Motor neuron (in vitro differentiated cells): ENCODE data around the gene ARFIP2. TPM values are rescaled to one million over a fixed set of nuclear protein-coding genes. Genes with fewer than 3 reads are reported as not detected.

Source experiments
- total RNA-seq, 8 experiments: library from RNA; unstranded; fragments of 300-600 nt; gene quantifications; 2 replicates each; pipeline versions ENCODE4 v1.2.3 to v1.2.4, GENCODE V29; 2022

ARFIP2 gene
- total RNA-seq, 8 experiments from 2014 or later: 36.8 to 63.4 (median 57.2) TPM

Other genes with a start within 250 kb of the ARFIP2 start
- gene FHIP1B, start 246.7 kb downstream of the ARFIP2 start, total RNA-seq: 10 to 100 TPM; 12.4 to 40.6 (median 25.9) TPM
- gene CNGA4, start 242.2 kb downstream of the ARFIP2 start, total RNA-seq: 1 to 10 TPM in 1 of 8 experiments, under 1 TPM in 5, not detected in 2; 0.14 to 1.1 (median 0.62) TPM
- gene CCKBR, start 221.5 kb downstream of the ARFIP2 start, total RNA-seq: 1 to 10 TPM in 4 of 8 experiments, under 1 TPM in 4; 0.27 to 2.4 (median 1.1) TPM
- gene CAVIN3, start 160.8 kb downstream of the ARFIP2 start, total RNA-seq: 10 to 100 TPM in 1 of 8 experiments, 1 to 10 TPM in 2, under 1 TPM in 5; 0.16 to 20.7 (median 0.84) TPM
- 10 to 100 TPM; 14.4 to 75.1 (median 21.0) TPM for gene SMPD1, start 90.9 kb downstream of the ARFIP2 start, total RNA-seq
- gene APBB1, start 62.2 kb downstream of the ARFIP2 start, total RNA-seq: 100 to 1,000 TPM in 2 of 8 experiments, 10 to 100 TPM in 6; 21.1 to 131 (median 93.3) TPM
- gene HPX, start 40.3 kb downstream of the ARFIP2 start, total RNA-seq: 1 to 10 TPM in 6 of 8 experiments, under 1 TPM in 2; 0.45 to 6.3 (median 1.2) TPM
- 10 to 100 TPM in 6 of 8 experiments, 1 to 10 TPM in 2; 5.8 to 30.3 (median 19.5) TPM for gene TRIM3, start 7.4 kb downstream of the ARFIP2 start, total RNA-seq
- gene TIMM10B, start 170 bp upstream of the ARFIP2 start, total RNA-seq: 10 to 100 TPM; 18.4 to 46.1 (median 31.6) TPM
- gene DNHD1, start 15.9 kb upstream of the ARFIP2 start, total RNA-seq: 10 to 100 TPM in 4 of 8 experiments, 1 to 10 TPM in 4; 4.5 to 23.6 (median 10.0) TPM
- 10 to 100 TPM; 13.9 to 21.7 (median 17.2) TPM for gene RRP8, start 122.3 kb upstream of the ARFIP2 start, total RNA-seq
- 10 to 100 TPM; 47.9 to 93.5 (median 68.2) TPM for gene ILK, start 122.4 kb upstream of the ARFIP2 start, total RNA-seq
- gene TAF10, start 130.9 kb upstream of the ARFIP2 start, total RNA-seq: 100 to 1,000 TPM in 4 of 8 experiments, 10 to 100 TPM in 4; 64.9 to 163 (median 105) TPM
- 100 to 1,000 TPM in 1 of 8 experiments, 10 to 100 TPM in 4, 1 to 10 TPM in 3; 5.2 to 174 (median 23.3) TPM for gene TPP1, start 138.1 kb upstream of the ARFIP2 start, total RNA-seq
- gene DCHS1, start 174.5 kb upstream of the ARFIP2 start, total RNA-seq: 10 to 100 TPM in 5 of 8 experiments, 1 to 10 TPM in 3; 3.9 to 45.4 (median 24.3) TPM
- 100 to 1,000 TPM in 1 of 8 experiments, 10 to 100 TPM in 7; 39.8 to 118 (median 56.9) TPM for gene MRPL17, start 202.0 kb upstream of the ARFIP2 start, total RNA-seq